ENCODE measurements around the gene KDM6B. TPM values are rescaled to one million over a fixed set of nuclear protein-coding genes. Genes with fewer than 3 reads are reported as not detected.

Gene KDM6B
- total RNA-seq, 1 donor from 2014 or later, result 117 TPM

GRCh38 chr17:7873051-7873450 lies 39.0 kb downstream of the KDM6B start:
- DNase-seq (ENCODE audit: low spot score, unreplicated experiment), result no peak
- Mint-ChIP-seq H3K27me3 (no peaks in the 10 kb centered on the region), H3K4me1 (ENCODE audit: low read depth) (no peaks in the 10 kb centered on the region), H3K4me3 (ENCODE audit: low read depth) (no peak overlapping the region), H3K27ac (no peak overlapping the region), H3K9me3 (ENCODE audit: low read depth) (no peaks in the 10 kb centered on the region), H3K36me3 (ENCODE audit: insufficient read depth) (peaks cover 16% of the 10 kb centered on the region)
- TF ChIP-seq CTCF (IDR thresholded peaks at IDR 0.05; ENCODE audit: unreplicated experiment), result no peak

GRCh38 chr17:7875804-7876370 lies 41.9 kb downstream of the KDM6B start:
- H3K27ac Mint-ChIP-seq, result no peak overlapping the region
- no peak for DNase-seq (ENCODE audit: low spot score, unreplicated experiment)
- H3K4me3 Mint-ChIP-seq (ENCODE audit: low read depth), result no peak overlapping the region
- no peaks in the 10 kb centered on the region for H3K27me3 Mint-ChIP-seq
- H3K9me3 Mint-ChIP-seq (ENCODE audit: low read depth), result no peaks in the 10 kb centered on the region
- no peak for TF ChIP-seq CTCF (IDR thresholded peaks at IDR 0.05; ENCODE audit: unreplicated experiment)
- H3K4me1 Mint-ChIP-seq (ENCODE audit: low read depth), result no peaks in the 10 kb centered on the region
- peaks cover 14% of the 10 kb centered on the region for H3K36me3 Mint-ChIP-seq (ENCODE audit: insufficient read depth)

GRCh38 chr17:7878234-7878633 lies 44.2 kb downstream of the KDM6B start:
- H3K4me1 Mint-ChIP-seq (ENCODE audit: low read depth), result no peaks in the 10 kb centered on the region
- no peaks in the 10 kb centered on the region for H3K27me3 Mint-ChIP-seq
- H3K36me3 Mint-ChIP-seq (ENCODE audit: insufficient read depth), result peaks cover 12% of the 10 kb centered on the region
- DNase-seq (ENCODE audit: low spot score, unreplicated experiment), result no peak
- TF ChIP-seq CTCF (IDR thresholded peaks at IDR 0.05; ENCODE audit: unreplicated experiment), result no peak
- H3K4me3 Mint-ChIP-seq (ENCODE audit: low read depth), result no peak overlapping the region
- no peaks in the 10 kb centered on the region for H3K9me3 Mint-ChIP-seq (ENCODE audit: low read depth)
- no peak overlapping the region for H3K27ac Mint-ChIP-seq

GRCh38 chr17:7880076-7880868 lies 46.3 kb downstream of the KDM6B start:
- Mint-ChIP-seq H3K27me3 (no peaks in the 10 kb centered on the region), H3K4me3 (ENCODE audit: low read depth) (no peak overlapping the region), H3K36me3 (ENCODE audit: insufficient read depth) (peaks cover 7% of the 10 kb centered on the region), H3K9me3 (ENCODE audit: low read depth) (no peaks in the 10 kb centered on the region), H3K4me1 (ENCODE audit: low read depth) (no peaks in the 10 kb centered on the region), H3K27ac (no peak overlapping the region)
- no peak for DNase-seq (ENCODE audit: low spot score, unreplicated experiment)
- no peak for TF ChIP-seq CTCF (IDR thresholded peaks at IDR 0.05; ENCODE audit: unreplicated experiment)

- Mint-ChIP-seq H3K4me3 (ENCODE audit: low read depth) (no peak overlapping the region), H3K36me3 (ENCODE audit: insufficient read depth) (peaks cover 2% of the 10 kb centered on the region)
- no peak for TF ChIP-seq CTCF (IDR thresholded peaks at IDR 0.05; ENCODE audit: unreplicated experiment)
Measured at GRCh38 chr17:7881276-7882054, 47.4 kb downstream of the KDM6B start.

More at GRCh38 chr17:7881276-7882054, 47.4 kb downstream of the KDM6B start:
- no peak for DNase-seq (ENCODE audit: low spot score, unreplicated experiment)
- peaks cover 2% of the 10 kb centered on the region for H3K4me1 Mint-ChIP-seq (ENCODE audit: low read depth)
- H3K27me3 Mint-ChIP-seq, result no peaks in the 10 kb centered on the region
- no peaks in the 10 kb centered on the region for H3K9me3 Mint-ChIP-seq (ENCODE audit: low read depth)
- no peak overlapping the region for H3K27ac Mint-ChIP-seq
